Activated naive CD8-positive, alpha-beta T cell treated with anti-CD3 and anti-CD28 coated beads, Interleukin-2, amount 10 ng/mL, durations not matched to agents 7 days and 5 days (primary cell): Measurements from ENCODE around the gene GCNT2. TPM values are rescaled to one million over a fixed set of nuclear protein-coding genes. Genes with fewer than 3 reads are reported as not detected.

ENCODE experiments used
- ATAC-seq: fragments of 150-1000 bp; cut with Tn5 transposase; one replicate; pipeline ENCODE4 v1.10.0; 2021; ENCODE audit warnings: low read depth, moderate library complexity
- POLR2A ChIA-PET: fragments of 350-600 bp; sonication (Branson Sonifier 250); formaldehyde crosslinking; loops from one replicate; lab custom pipeline; 2021; ENCODE audit warnings: antibody characterized with exemption; lab: Charles Lee
- DNase-seq: peaks from one replicate; pipeline ENCODE4 v3.0.0; 2021
- H3K27ac Mint-ChIP-seq: one replicate; pipeline ENCODE4 v1.8.0; 2022; ENCODE audit warnings: mild to moderate bottlenecking, mixed read lengths
- H3K27me3 Mint-ChIP-seq: one replicate; pipeline ENCODE4 v1.8.0; 2022; ENCODE audit warnings: mild to moderate bottlenecking, moderate library complexity, mixed read lengths
- H3K36me3 Mint-ChIP-seq: one replicate; pipeline ENCODE4 v1.8.0; 2021; ENCODE audit warnings: mild to moderate bottlenecking, mixed read lengths
- H3K4me1 Mint-ChIP-seq: one replicate; pipeline ENCODE4 v1.8.0; 2021; ENCODE audit warnings: mixed read lengths
- H3K4me3 Mint-ChIP-seq: one replicate; pipeline ENCODE4 v1.8.0; 2022; ENCODE audit warnings: mild to moderate bottlenecking, moderate library complexity, mixed read lengths
- H3K9me3 Mint-ChIP-seq: one replicate; pipeline ENCODE4 v1.8.0; 2021; ENCODE audit warnings: mixed read lengths
- total RNA-seq, 2 experiments: library from RNA; stranded (reverse); gene quantifications; one replicate each; pipeline ENCODE4 v1.2.3, GENCODE V29; 2021

GCNT2 gene
- total RNA-seq, 2 experiments from 2014 or later: 7.5 to 8.9 TPM

DNA sequence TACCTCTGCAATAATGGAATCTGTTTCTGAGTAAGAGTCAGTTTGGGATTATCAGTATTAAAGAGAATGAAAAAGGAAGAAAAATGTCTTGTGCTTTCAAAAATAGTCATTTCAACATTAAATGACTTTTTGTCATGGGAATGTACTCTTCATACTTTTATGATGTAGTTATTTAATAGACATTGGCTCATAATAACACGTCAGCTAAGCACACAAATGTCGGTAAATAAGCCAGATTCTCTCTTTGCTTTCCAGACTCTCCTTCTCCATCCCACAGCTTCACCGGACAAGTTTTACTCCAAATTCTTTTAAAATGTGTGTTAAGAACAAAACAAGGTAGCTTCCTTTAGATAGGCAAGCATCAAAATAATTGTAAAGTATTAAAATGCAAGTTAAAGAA, 97.3 kb downstream of the GCNT2 start:
- Mint-ChIP-seq H3K9me3 (peaks cover 2% of the 10 kb centered on the region), H3K27me3 (no peaks in the 10 kb centered on the region), H3K4me1 (peaks cover 11% of the 10 kb centered on the region), H3K36me3 (peaks cover 33% of the 10 kb centered on the region), H3K27ac (no peak overlapping the region), H3K4me3 (no peak overlapping the region)
- no peak for ATAC-seq
- DNase-seq: no peak
- POLR2A ChIA-PET: no interaction called here

DNA sequence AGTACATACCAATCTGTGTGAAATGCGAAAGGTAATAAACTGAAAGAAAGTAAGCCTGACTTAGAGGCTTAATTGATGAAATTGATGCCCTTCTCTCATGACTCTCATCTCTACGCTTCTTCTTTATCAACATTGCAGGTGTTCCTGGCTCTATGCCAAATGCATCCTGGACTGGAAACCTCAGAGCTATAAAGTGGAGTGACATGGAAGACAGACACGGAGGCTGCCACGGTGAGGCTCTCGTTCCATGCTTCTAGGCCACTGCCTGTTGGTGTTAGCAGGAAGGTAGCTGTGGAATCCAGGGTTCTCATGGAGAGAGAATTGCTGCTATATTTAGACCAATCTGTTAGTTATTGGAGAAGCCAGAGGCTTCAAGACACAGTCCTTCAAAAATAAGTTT, 100.1 kb downstream of the GCNT2 start:
- Mint-ChIP-seq H3K4me3 (no peak overlapping the region), H3K27ac (no peak overlapping the region), H3K27me3 (no peaks in the 10 kb centered on the region), H3K36me3 (peaks cover 53% of the 10 kb centered on the region), H3K9me3 (peaks cover 7% of the 10 kb centered on the region), H3K4me1 (peaks cover 9% of the 10 kb centered on the region)
- POLR2A ChIA-PET: no interaction called here
- DNase-seq (no peak), ATAC-seq (no peak)

DNA sequence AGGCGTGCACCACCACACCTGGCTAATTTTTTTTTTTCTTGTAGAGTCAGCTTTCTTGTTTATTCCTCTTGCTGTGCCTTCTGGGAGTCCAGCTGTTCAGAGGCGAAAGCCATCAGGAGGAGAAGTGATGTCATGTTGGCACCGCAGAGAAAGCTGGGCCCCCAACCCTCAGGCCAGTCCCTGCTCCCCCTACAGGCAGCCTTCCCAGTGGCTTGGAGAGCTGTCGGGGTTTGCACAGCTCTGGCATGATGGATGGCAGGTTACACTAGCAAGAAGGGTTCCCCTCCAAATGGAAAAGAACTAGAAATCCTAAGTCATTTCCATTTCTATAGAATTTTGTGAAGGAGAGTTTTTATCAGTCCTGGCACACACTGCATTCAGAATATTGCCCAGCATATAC, 100.7 kb downstream of the GCNT2 start:
- Mint-ChIP-seq H3K4me3 (no peak overlapping the region), H3K27me3 (no peaks in the 10 kb centered on the region), H3K36me3 (peaks cover 58% of the 10 kb centered on the region), H3K9me3 (peaks cover 7% of the 10 kb centered on the region), H3K27ac (no peak overlapping the region), H3K4me1 (peaks cover 7% of the 10 kb centered on the region)
- DNase-seq (no peak), ATAC-seq (no peak)
- POLR2A ChIA-PET: no interaction called here

DNA sequence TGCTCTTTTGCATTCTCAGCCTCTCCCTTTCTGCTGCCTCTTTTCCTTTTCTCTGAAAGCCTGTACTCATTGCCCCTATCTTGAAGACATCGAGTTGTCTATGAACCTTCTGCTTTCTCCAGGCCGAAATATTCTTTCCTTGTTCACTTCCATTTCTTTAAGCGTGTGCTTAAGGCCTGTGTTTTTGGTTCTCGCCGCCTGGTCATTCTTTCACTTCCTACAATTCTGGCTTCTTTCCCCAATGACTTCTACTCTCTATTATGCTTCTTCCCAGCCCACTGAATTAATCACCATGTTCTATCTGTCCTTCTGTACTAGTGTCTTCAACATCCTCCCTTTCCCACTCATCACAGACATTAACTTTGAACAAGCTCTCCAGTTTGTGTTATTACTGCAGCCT, 103.7 kb downstream of the GCNT2 start:
- DNase-seq: no peak
- no peaks in the 10 kb centered on the region for H3K27me3 Mint-ChIP-seq
- POLR2A ChIA-PET: no interaction called here
- peaks cover 7% of the 10 kb centered on the region for H3K9me3 Mint-ChIP-seq
- no peak for ATAC-seq
- H3K4me1 Mint-ChIP-seq: peaks cover 3% of the 10 kb centered on the region
- no peak overlapping the region for H3K27ac Mint-ChIP-seq
- no peak overlapping the region for H3K4me3 Mint-ChIP-seq
- H3K36me3 Mint-ChIP-seq: peaks cover 61% of the 10 kb centered on the region

DNA sequence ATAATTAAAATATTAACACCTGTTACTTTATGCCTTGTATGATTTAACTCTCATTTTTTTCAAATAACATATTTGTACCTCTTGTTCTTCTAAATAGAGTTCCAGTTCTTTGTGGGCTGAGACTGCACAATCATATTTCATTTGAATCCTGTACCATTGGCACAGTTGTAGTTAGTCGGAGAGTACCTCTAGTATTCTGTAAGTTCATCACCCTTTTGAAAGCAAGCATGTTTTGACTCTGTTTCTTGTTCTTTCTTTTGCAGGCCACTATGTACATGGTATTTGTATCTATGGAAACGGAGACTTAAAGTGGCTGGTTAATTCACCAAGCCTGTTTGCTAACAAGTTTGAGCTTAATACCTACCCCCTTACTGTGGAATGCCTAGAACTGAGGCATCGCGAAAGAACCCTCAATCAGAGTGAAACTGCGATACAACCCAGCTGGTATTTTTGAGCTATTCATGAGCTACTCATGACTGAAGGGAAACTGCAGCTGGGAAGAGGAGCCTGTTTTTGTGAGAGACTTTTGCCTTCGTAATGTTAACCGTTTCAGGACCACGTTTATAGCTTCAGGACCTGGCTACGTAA, 105.1 kb downstream of the GCNT2 start:
- Mint-ChIP-seq H3K4me1 (peaks cover 3% of the 10 kb centered on the region), H3K4me3 (no peak overlapping the region), H3K9me3 (peaks cover 7% of the 10 kb centered on the region), H3K27ac (no peak overlapping the region), H3K36me3 (peaks cover 56% of the 10 kb centered on the region), H3K27me3 (no peaks in the 10 kb centered on the region)
- DNase-seq: no peak
- POLR2A ChIA-PET: no interaction called here
- no peak for ATAC-seq

DNA sequence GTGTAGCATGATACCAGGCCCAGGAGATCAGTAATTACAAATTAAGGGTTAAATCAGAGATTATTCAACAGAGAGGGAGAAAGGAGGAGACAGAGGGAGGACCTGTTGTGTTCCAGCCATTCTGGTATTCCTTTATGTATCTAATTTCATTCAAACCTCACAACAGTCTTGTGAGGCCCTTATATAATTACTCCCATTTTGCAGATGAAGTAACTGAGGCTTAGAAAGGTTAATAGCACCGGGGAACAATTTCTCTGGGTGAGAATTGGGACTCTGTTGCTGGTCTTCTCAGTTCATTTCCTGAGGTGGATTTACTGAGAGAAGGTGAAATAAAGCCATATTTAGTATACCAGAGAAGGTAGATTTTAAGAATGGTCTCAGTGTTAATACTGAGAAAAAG, 106.6 kb downstream of the GCNT2 start:
- Mint-ChIP-seq H3K36me3 (peaks cover 43% of the 10 kb centered on the region), H3K27ac (no peak overlapping the region), H3K4me1 (peaks cover 3% of the 10 kb centered on the region), H3K9me3 (peaks cover 7% of the 10 kb centered on the region), H3K4me3 (no peak overlapping the region), H3K27me3 (no peaks in the 10 kb centered on the region)
- ATAC-seq (no peak), DNase-seq (no peak)
- POLR2A ChIA-PET: no interaction called here

DNA sequence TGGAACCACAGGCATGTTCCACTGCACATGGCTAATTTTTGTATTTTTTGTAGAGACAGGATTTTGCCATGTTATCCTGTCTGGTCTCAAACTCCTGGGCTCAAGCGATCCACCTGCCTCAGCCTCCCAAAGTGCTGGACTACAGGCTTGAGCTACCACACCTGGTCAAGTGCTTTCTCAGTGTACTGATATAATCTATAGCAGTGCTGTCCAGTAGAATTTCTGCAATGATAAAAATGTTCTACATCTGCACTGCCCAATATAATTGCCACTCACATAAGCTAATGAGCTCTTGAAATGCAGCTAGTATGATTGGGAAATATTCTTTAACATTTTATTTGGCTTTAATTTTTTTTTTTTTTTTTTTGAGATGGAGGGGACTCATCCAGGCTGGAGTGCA, 109.0 kb downstream of the GCNT2 start:
- POLR2A ChIA-PET: no interaction called here
- DNase-seq: no peak
- Mint-ChIP-seq H3K9me3 (no peaks in the 10 kb centered on the region), H3K4me3 (no peak overlapping the region), H3K27ac (no peak overlapping the region), H3K27me3 (peaks cover 4% of the 10 kb centered on the region), H3K36me3 (peaks cover 21% of the 10 kb centered on the region), H3K4me1 (peaks cover 12% of the 10 kb centered on the region)
- no peak for ATAC-seq

DNA sequence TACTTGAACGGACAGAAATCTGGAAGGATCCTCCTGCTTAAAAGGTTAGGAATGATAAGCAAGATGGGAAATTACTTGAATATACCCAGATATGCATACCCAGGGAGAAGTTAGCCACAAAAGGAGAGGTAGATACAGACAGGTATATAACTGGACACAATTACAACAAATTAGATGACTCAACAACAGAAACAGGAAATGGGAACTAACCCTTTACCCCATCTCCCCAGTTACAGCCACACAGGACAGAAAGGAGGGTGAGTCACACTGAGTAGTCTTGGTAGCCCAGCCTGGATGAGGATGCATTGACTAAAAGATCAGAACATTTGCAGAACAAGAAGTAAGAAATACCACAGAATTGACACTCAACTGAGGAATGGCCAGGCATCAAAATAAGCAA, 112.1 kb downstream of the GCNT2 start:
- no peak overlapping the region for H3K4me3 Mint-ChIP-seq
- peaks cover 9% of the 10 kb centered on the region for H3K4me1 Mint-ChIP-seq
- ATAC-seq (peak; percentile 95), DNase-seq (no peak)
- no peak overlapping the region for H3K27ac Mint-ChIP-seq
- POLR2A ChIA-PET: no interaction called here
- no peaks in the 10 kb centered on the region for H3K9me3 Mint-ChIP-seq
- peaks cover 3% of the 10 kb centered on the region for H3K36me3 Mint-ChIP-seq
- H3K27me3 Mint-ChIP-seq: peaks cover 13% of the 10 kb centered on the region

DNA sequence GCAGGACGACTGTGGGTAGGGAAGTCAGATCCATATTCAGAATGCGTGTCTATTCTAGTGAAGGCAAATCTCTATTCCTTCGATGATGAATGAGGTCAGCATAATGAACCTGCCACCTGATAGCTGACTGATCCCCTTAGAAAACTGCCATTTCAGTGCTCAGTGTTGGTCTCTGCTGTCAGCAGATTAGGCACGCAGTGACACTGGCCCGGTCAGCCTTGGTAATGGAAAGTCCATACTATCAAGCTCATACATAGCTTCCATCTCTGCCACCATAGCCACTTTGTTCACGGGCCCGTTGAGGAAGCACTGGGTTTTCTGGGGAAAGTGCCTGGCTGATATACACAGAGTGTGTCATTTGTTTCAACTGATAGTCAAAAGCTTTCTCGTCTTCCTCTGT, 119.3 kb downstream of the GCNT2 start:
- peaks cover 2% of the 10 kb centered on the region for H3K36me3 Mint-ChIP-seq
- peaks cover 5% of the 10 kb centered on the region for H3K9me3 Mint-ChIP-seq
- H3K4me3 Mint-ChIP-seq: no peak overlapping the region
- H3K4me1 Mint-ChIP-seq: peaks cover 21% of the 10 kb centered on the region
- POLR2A ChIA-PET: no interaction called here
- H3K27ac Mint-ChIP-seq: no peak overlapping the region
- peaks cover 6% of the 10 kb centered on the region for H3K27me3 Mint-ChIP-seq
- DNase-seq: no peak
- no peak for ATAC-seq

DNA sequence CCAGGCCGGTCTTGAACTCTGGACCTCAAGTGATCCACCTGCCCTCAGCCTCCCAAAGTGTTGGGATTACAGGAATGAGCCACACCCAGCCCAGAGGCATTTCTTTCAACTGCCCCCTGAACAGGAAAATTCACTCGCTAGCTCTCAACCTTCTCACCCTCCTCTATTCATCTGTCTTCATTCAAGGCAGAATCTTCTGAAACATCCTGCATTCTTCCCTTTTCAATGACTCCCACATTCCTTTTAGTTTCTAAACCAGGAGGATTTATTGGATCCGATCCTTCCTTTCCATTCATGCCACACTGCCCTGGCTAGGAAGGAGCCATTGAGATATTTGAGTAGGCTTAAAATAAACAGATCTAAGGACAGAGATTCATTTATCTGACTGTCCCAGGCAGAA, 120.4 kb downstream of the GCNT2 start:
- Mint-ChIP-seq H3K36me3 (peaks cover 2% of the 10 kb centered on the region), H3K27ac (no peak overlapping the region), H3K9me3 (peaks cover 5% of the 10 kb centered on the region), H3K4me1 (peaks cover 21% of the 10 kb centered on the region), H3K4me3 (no peak overlapping the region), H3K27me3 (no peaks in the 10 kb centered on the region)
- POLR2A ChIA-PET: no interaction called here
- DNase-seq: no peak
- no peak for ATAC-seq

DNA sequence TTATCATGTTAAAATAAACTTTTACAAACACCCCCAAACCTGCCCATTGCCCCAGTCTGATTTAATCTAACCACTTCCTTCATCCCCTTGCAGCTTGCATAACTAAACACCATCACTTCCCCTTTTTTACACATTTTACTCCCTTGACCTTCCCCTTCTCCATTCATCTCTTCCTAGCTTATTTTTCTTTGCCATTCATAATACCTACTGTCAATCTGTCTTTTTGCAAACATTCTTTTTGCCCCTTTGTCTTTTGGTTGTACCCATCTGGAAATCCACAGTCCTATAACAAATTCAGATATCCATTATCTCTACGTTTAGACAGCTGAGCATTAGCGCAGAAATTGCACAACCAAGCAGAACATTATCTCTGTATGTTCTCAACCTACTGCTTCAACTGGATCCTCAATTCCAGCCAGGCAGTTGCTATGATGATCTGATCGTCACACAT, 122.1 kb downstream of the GCNT2 start:
- peak overlapping the region; percentile 21 for H3K4me3 Mint-ChIP-seq
- H3K27me3 Mint-ChIP-seq: no peaks in the 10 kb centered on the region
- H3K4me1 Mint-ChIP-seq: peaks cover 21% of the 10 kb centered on the region
- peaks cover 8% of the 10 kb centered on the region for H3K9me3 Mint-ChIP-seq
- H3K36me3 Mint-ChIP-seq: peaks cover 6% of the 10 kb centered on the region
- H3K27ac Mint-ChIP-seq: peak overlapping the region; percentile 2
- POLR2A ChIA-PET: no interaction called here
- ATAC-seq: no peak
- no peak for DNase-seq

DNA sequence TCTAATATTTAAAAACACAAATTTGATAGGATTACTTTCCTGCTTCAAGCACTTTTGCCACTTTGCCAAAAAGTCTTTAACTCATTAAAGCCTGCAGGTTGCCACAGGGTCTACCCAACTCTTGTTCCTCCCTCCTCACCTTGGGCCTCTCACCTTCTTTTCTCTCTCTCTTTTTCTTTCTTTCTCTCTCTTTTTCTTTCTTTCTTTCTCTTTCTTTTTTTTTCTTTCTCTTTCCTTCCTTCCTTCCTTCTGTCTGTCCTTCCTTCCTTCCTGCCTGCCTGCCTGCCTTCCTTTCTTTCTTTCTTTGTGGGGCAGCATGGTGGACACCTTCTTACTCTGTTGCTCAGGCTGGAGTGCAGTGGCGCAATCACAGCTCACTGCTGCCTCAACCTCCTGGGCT, 123.1 kb downstream of the GCNT2 start:
- ATAC-seq (no peak), DNase-seq (no peak)
- Mint-ChIP-seq H3K36me3 (peaks cover 6% of the 10 kb centered on the region), H3K27ac (no peak overlapping the region), H3K4me3 (no peak overlapping the region), H3K4me1 (peaks cover 21% of the 10 kb centered on the region), H3K9me3 (peaks cover 6% of the 10 kb centered on the region), H3K27me3 (no peaks in the 10 kb centered on the region)
- POLR2A ChIA-PET: interaction anchor here (0.6 to 1.4 kb wide), 3 partner anchors 12 to 449 kb away, joined by 3 to 4 read pairs (median 3); partner anchors contain the start of gene SMIM13

DNA sequence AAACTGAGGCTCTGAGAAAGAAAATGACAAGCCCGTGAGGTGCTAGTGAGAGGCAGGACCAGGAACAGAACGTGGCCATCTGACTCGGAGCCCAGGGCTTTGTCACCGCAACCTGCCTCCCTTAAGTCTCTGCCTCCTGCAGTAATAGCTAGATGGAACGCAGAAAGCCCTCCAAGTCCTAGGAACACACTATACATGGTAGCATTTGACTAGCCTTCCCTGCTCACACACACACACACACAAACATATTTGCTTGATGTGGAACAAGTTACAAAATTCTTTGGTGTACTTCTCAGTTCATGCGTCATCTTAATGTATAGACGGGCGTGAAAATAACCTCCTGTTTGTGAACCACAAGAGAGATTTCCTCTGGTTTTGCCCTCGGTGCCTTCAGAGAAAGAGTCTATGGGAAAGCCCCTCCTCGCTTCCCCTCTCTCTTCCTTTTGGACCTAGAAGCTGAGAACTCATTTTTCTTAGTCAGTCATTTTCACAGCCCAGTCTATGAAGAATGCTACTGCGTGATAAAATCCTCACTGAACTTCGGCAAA, 134.4 kb downstream of the GCNT2 start:
- Mint-ChIP-seq H3K4me1 (peaks cover 22% of the 10 kb centered on the region), H3K27me3 (peaks cover 16% of the 10 kb centered on the region), H3K36me3 (peaks cover 8% of the 10 kb centered on the region), H3K4me3 (peak overlapping the region; percentile 56), H3K27ac (peak overlapping the region; percentile 4), H3K9me3 (no peaks in the 10 kb centered on the region)
- ATAC-seq (peak; percentile 82), DNase-seq (no peak)
- POLR2A ChIA-PET: interaction anchor here (0.5 to 0.9 kb wide), 3 partner anchors 39 to 1377 kb away, joined by 3 to 5 read pairs (median 3); partner anchors contain the start of genes C6orf52 and PAK1IP1
